Stimulated activated CD8-positive, alpha-beta memory T cell treated with anti-CD3 and anti-CD28 coated beads, Interleukin-4, amount 100 ng/mL, for 4 hours (primary cell): ENCODE data around the gene SYT7.

Source experiments
- DNase-seq, 2 donors: peaks; one replicate each; pipeline ENCODE4 v3.0.0-alpha.2; 2020; ENCODE audit warnings: low read depth in 2 of 2, low spot score in 1 of 2

SYT7 gene

DNA sequence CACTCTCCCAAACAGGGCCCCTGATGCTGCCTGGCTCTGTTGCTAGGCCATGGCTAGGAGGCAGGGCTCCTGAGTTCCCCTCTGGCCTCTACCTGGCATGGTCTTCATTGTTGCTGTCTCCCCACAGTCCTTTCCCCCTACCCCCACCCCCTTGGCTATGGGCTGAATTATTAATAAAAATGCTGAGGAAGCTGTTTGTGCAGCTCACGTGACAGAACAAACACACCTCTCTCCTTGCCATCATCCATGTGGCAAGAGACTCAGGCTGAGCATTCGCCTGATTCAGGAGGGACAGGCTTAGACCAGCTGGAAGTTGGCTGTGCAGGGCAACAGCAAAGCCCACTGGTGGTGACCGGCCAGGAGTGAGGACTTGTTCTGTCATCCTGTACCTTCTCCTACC, 4.2 kb upstream of the SYT7 start:
- no peak for DNase-seq

DNA sequence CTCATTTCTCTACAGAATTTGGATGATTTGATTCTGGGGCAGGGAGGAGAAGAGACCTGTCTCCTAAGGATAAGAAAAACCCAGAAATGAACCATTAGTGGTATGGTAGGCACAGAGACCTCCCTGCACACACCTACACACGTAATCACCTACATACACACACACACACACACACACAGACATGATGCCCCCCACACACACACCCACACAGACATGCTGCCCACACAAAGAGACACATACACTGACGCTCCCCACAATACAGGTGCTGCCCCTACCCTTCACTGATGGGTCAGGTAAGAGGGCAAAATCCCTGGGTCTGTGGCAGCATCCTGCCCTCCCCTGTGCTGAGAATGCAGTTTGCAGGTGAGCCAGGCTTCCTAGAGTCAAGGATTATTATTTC, 1.1 kb upstream of the SYT7 start:
- DNase-seq = no peak

DNA sequence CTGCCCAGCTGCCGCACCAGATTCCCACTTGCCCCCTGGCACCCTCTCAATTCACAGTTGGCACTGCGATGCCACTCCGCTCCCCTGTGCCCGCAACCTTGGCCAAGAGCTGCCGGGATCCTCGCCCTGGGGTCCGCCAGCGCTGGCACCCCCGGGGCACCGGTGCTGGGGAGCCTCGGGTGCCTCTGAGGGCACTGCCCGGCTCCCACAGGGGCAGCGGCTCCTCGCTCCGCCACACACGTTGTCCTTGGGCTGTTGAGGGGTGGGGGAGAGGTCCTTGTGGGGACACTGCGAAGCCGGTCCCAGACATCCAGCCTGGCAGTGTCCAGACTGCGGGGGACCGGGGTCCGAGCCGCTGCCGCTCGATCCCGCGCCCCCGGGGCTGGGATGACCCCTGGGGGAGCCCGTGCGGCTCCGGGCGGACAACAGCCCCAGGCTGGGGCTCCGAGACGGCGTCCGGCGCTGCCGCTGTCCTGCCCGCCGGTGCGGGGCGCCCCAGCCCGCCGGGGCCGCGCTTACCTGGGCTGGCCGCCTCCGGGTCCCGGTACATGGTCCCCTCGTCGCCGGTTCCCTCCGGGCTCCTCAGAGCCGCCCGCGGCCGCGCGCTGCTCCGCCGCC, 496 bp downstream of the SYT7 start:
- no peak for DNase-seq

DNA sequence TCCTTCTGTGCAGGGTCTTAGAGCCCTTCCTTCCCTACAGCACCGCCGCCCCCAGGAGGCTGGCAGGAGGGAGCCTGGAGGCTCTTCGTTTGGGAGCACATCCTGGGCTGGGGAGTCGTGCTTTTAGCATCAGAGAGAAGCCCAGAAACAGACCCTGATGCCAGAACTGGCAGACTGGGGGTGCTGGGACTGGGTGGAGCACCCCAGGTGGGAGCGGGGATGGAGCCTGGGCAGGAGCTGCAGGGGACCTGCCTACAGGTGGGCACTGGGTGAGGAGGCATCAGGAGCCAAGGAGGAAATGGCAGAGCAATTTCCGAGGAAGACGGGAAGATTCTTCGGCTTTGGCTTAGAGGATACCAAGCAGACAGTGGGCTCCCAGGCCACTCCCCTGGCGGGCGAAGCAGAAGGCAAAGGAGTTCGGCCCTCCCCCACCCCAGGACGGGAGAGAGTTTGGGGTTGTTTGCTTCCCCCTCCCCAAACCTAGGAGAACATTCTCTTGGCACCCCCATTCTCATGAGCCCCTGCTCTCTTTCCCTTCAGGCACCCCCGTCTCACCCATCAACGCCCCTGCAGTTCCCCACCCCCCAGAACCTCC, 1.1 kb downstream of the SYT7 start:
- no peak for DNase-seq

DNA sequence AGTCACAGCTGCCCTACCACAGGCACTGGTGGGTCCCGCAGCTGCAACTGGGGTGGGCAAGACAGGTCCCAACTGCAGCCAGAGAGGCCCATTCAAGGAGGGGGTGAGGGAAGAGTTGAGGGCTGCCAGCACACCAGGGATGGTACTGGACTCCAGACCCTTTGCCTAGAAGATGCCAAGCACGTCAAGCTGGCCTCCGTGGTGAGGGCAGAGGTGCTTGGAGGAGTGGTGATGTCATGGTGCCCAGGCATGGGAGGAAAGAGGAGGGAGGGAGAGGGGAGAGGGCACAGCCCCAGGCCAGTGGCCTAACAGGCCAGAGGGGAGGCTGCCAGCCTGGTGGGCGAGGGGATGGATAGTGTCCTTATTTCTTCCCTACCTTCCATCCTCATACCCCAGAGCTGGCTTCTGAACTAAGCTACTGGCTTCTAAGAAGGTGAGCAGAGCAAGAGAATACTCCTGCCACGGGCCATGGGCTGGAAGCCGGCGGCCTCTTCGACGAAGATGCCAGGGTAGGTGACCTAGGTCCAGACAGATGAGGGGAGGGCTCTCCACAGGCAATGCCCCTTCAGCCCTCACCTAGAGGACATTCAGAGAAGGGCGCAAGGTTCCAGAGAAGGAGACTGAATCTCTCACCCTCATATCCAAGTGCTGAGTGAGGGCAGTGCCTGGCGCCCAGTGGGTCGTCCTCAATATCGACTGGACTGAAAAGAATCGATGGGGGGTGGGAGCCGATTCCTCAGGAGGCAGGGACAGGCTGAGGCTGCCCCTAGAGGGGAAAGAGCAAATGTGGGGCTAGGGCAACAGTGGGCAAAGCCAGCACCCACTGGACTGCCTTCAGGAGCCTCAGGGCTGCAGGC, 1.8 kb downstream of the SYT7 start:
- no peak for DNase-seq

GRCh38 chr11:61577383-61578118, 3.3 kb downstream of the SYT7 start:
- DNase-seq = no peak

GRCh38 chr11:61575886-61576861, 4.7 kb downstream of the SYT7 start:
- no peak for DNase-seq

DNA sequence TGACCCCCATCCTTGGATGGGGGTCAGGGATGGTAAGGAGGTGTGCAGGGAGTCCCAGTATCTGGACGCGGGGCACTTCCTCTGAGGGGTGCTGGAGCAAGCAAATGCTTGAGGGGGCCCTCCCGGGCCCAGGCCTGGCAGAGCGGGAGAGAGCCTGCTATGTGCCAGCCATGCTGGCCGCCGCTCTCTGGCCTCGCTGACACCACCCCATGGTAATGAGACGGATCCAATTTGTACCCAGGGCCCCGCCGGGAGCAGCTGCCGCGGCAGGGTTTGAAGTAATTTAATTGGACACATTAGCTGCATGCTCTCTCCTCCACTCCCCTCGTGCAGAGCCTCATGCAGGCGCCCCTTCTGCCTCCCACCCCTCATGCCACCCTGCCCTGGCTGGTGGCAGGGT, 6.3 kb downstream of the SYT7 start:
- no peak for DNase-seq

- DNase-seq = no peak
Measured at GRCh38 chr11:61572913-61573312, 8.0 kb downstream of the SYT7 start.

DNA sequence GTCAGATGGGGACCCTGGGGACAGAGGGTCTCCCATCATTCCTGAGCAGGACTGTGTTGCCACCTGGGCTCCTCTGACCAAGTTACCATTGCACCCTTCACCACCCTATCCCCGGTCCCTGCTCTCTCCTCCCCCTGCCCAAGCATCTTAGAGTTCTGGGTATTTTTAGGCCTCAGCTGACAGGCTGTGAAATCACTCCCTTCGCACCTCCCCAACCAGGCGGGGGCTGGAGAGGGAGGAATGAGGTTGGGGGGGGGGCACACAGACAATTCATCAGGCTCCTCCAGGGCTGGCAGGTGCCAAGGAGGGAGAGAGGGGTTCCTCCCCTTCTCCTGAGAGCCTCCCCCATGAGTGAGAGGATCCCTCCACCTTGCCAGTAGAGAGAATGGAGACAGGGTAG, 9.0 kb downstream of the SYT7 start:
- DNase-seq = no peak

DNA sequence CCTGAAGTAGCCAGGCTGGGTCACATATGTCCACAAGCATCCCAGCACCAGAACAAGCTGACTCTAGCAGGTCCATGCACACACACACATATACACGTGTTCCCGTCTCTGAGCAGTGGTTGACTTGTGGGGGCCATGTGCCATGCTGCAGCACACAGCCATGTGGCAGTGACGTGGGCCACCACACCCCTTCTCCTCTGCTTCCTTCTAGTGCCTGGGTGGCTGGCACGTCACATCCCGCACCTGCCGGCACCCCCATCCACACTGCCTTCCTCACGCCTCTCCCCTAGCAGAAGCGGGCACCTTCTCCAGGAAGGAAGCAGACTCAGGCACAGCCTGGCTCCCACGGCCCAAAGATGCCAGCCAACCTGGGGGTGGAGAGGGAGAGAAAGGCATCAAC, 9.5 kb downstream of the SYT7 start:
- DNase-seq = no peak

DNA sequence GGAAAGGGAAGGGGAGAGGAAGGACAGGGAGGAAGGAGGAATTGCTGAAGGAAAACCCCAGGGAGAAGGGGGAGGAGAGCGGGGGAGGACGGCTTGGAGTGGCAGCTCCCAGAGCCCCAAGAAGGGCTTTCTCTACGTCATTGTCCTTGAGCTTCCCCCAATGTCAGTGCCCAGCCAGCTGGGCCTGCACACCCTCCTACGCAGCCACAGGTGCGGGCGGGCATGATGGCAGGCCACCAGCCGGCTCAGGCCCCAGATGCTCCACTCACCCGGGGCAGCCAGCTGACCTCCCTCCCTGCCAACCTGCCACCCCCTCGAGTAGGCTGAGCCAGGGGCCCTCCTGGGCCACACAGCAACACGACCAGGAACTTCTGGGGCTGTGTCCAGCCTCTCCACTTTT, 11.2 kb downstream of the SYT7 start:
- no peak for DNase-seq

GRCh38 chr11:61569018-61569417, 11.9 kb downstream of the SYT7 start:
- DNase-seq = no peak

GRCh38 chr11:61567286-61568061, 13.4 kb downstream of the SYT7 start:
- peak; percentile 16 to 46 for DNase-seq

DNA sequence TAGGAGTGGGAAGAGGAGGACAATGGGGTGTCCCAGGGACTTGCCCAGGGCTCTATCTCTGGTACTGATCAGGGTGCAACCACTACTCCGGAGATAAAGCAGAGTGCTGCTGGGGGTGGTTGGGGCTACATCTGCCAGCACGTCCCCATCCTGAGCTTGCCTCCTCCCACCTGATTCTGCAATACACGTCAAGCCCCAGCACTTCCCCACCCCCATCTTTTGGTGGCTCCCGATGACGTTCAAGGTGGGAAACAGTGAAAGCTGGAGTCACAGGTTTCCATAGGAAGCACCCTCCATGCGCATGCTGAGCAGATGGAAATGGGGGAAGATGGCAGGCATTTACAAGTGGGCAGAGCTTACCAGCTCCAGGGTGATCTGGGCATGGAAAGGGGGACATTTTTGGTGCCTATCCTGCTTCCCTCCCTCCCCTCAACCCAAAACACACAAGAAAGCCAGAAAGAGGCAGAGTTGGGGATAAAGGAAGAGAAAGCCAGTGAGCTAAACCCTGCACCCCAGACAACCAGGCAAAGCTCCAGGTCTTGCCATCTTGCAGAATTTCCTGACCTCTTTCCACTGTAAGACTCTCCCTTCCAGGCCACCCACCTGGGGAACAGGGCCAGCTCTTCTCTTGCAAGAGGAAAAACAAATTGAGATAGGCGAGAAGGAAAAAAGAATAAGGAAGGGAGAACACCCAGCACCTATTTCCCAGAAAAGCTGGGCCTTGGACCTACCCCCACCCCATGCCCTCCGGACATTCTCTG, 15.8 kb downstream of the SYT7 start:
- DNase-seq = no peak

DNA sequence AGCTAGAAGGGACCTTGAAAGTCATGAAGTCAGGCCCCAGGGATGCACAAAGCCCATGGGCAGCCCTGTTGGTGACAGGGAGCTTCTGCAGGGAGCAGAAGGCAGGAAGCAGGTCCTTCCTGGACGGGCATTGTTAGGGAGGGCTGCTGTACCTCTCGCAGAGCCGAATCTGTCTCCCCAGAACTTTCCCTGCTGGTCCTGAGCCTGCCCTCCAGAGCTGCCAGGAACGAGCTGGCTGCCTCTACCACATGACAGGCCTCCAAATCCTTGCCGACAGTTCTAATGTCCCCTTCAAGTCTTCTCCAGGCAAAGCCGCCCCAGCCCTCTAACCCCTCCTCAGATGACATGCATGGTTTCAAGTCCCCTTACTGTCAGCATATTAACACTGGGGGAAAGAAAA, 20.1 kb downstream of the SYT7 start:
- DNase-seq = no peak

DNA sequence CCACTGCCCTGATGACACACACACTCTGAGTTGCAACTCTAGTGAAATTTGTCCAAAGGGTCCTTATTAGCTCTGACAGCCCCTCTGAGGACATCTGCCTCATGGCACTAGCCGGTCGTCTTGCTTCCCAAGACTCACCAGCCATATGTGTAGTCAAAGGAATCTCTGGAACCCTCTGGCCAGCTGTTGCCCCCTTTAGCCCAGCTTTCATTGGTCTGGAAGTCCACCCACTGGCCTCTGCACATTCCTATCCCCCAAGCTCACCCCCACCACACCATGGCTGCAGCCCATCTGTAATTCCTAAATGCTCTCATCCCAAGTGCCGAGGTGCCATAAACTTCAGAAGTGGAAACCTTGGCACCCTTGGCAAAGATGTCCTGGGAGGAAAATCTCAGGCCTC, 24.3 kb downstream of the SYT7 start:
- no peak for DNase-seq

DNA sequence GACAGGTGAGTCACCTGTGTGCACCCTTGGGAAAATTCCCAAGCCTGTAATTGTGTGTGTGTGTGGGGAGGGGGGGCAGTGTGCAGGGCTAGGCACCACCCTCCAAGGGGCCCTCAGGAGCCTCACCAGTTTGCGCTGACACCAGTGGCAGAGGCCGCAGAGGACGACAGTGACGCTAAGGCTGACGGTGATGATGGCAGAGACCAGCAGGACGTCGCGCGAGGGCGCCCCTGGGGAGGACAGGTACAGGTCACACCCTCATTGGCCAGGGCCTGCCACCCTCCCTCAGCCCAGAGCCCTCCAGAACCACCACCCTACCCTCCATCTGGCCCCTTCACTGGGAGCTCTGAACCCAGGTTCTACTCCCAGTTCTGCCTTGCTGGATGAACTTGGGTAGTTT, 24.9 kb downstream of the SYT7 start:
- no peak for DNase-seq
